ENCODE data around the gene FLCN.

The FLCN gene

GRCh38 chr17:17180741-17181525, 56.0 kb downstream of the FLCN start:
- no peak overlapping the region for H3K9ac ChIP-seq (ENCODE audit: low read length)
- H3K4me2 ChIP-seq (ENCODE audit: low read depth, low read length, poor library complexity, severe bottlenecking): no peak overlapping the region
- no peaks in the 10 kb centered on the region for H3F3A ChIP-seq (ENCODE audit: insufficient read depth)
- no peaks in the 10 kb centered on the region for H3K27me3 ChIP-seq (ENCODE audit: low read length)
- TF ChIP-seq EZH2phosphoT487 (conservative IDR thresholded peaks at IDR 0.05; ENCODE audit: low read length) (no peak), CTCF (IDR thresholded peaks at IDR 0.05; ENCODE audit: insufficient read depth, low read length, poor library complexity, severe bottlenecking) (no peak)
- no peaks in the 10 kb centered on the region for H3K79me2 ChIP-seq (ENCODE audit: insufficient read depth, low read length)
- H3K9me3 ChIP-seq (ENCODE audit: insufficient read depth, low read length): no peaks in the 10 kb centered on the region
- H4K20me1 ChIP-seq (ENCODE audit: low read depth, low read length): no peaks in the 10 kb centered on the region
- H3K4me3 ChIP-seq (ENCODE audit: insufficient read depth, low read length, poor library complexity, severe bottlenecking): no peak overlapping the region
- no peaks in the 10 kb centered on the region for H3K36me3 ChIP-seq (ENCODE audit: low read length)
- H3K9me2 ChIP-seq (replicated peaks; ENCODE audit: insufficient read depth, low read length): no peaks in the 10 kb centered on the region
- H3K27ac ChIP-seq (ENCODE audit: low read depth, low read length): no peak overlapping the region
- no peak overlapping the region for H2AFZ ChIP-seq (ENCODE audit: low read depth, low read length, severe bottlenecking)

GRCh38 chr17:17180141-17180603, 56.8 kb downstream of the FLCN start:
- Histone ChIP-seq H2AFZ (ENCODE audit: low read depth, low read length, severe bottlenecking) (no peak overlapping the region), H4K20me1 (ENCODE audit: low read depth, low read length) (no peaks in the 10 kb centered on the region), H3K9me2 (replicated peaks; ENCODE audit: insufficient read depth, low read length) (no peaks in the 10 kb centered on the region), H3F3A (ENCODE audit: insufficient read depth) (no peaks in the 10 kb centered on the region), H3K9me3 (ENCODE audit: insufficient read depth, low read length) (no peaks in the 10 kb centered on the region), H3K4me3 (ENCODE audit: insufficient read depth, low read length, poor library complexity, severe bottlenecking) (no peak overlapping the region), H3K4me2 (ENCODE audit: low read depth, low read length, poor library complexity, severe bottlenecking) (no peak overlapping the region), H3K79me2 (ENCODE audit: insufficient read depth, low read length) (no peaks in the 10 kb centered on the region), H3K27me3 (ENCODE audit: low read length) (no peaks in the 10 kb centered on the region), H3K36me3 (ENCODE audit: low read length) (no peaks in the 10 kb centered on the region), H3K9ac (ENCODE audit: low read length) (no peak overlapping the region), H3K27ac (ENCODE audit: low read depth, low read length) (no peak overlapping the region)
- TF ChIP-seq EZH2phosphoT487 (conservative IDR thresholded peaks at IDR 0.05; ENCODE audit: low read length): no peak
- TF ChIP-seq CTCF (IDR thresholded peaks at IDR 0.05; ENCODE audit: insufficient read depth, low read length, poor library complexity, severe bottlenecking): no peak

GRCh38 chr17:17179371-17179827, 57.6 kb downstream of the FLCN start:
- Histone ChIP-seq H3K9ac (ENCODE audit: low read length) (no peak overlapping the region), H3K4me2 (ENCODE audit: low read depth, low read length, poor library complexity, severe bottlenecking) (no peak overlapping the region), H3K79me2 (ENCODE audit: insufficient read depth, low read length) (no peaks in the 10 kb centered on the region), H3K27ac (ENCODE audit: low read depth, low read length) (no peak overlapping the region), H3K4me3 (ENCODE audit: insufficient read depth, low read length, poor library complexity, severe bottlenecking) (no peak overlapping the region), H3F3A (ENCODE audit: insufficient read depth) (no peaks in the 10 kb centered on the region), H3K36me3 (ENCODE audit: low read length) (no peaks in the 10 kb centered on the region), H2AFZ (ENCODE audit: low read depth, low read length, severe bottlenecking) (no peak overlapping the region), H3K9me2 (replicated peaks; ENCODE audit: insufficient read depth, low read length) (no peaks in the 10 kb centered on the region), H3K27me3 (ENCODE audit: low read length) (no peaks in the 10 kb centered on the region), H3K9me3 (ENCODE audit: insufficient read depth, low read length) (no peaks in the 10 kb centered on the region), H4K20me1 (ENCODE audit: low read depth, low read length) (no peaks in the 10 kb centered on the region)
- TF ChIP-seq CTCF (IDR thresholded peaks at IDR 0.05; ENCODE audit: insufficient read depth, low read length, poor library complexity, severe bottlenecking) (no peak), EZH2phosphoT487 (conservative IDR thresholded peaks at IDR 0.05; ENCODE audit: low read length) (no peak)
